NCI-H460 (cell line): Measurements from ENCODE around the gene DENND6A. TPM values are rescaled to one million over a fixed set of nuclear protein-coding genes. Genes with fewer than 3 reads are reported as not detected.
A peak's percentile ranks its signal among the peaks of the same experiment; 100 is the strongest.
"Not testable (repeated sequence)": the region's sequence is repeated elsewhere in the genome, so short reads cannot be mapped to it uniquely, and the experiment has no call there.

Experiments used
- DNase-seq: peaks from one replicate; pipeline ENCODE4 v3.0.0-alpha.2; 2016; ENCODE audit warnings: low read depth; ENCODE audit errors: extremely low read depth
- polyA plus RNA-seq: library from polyadenylated mRNA; depleted of rRNA; stranded (reverse); fragments of >200 nt; gene quantifications from 2 replicates; pipeline ENCODE4 v1.2.3, GENCODE V29; 2014; cell fraction: nucleus; rRNA removed
- total RNA-seq: library from RNA; depleted of rRNA; stranded (reverse); fragments of >200 nt; shearing (Covaris generic); gene quantifications from 2 replicates; pipeline ENCODE4 v1.2.3, GENCODE V29; 2014; rRNA removed

Gene DENND6A
- total RNA-seq, result 32.1 and 37.1 TPM in 2 replicates
- 12.3 and 17.7 TPM in 2 replicates for polyA plus RNA-seq

GRCh38 chr3:57692396-57693147 lies at the start of gene DENND6A:
TSS of gene DENND6A (minus strand) at chr3:57693077. CDS start at chr3:57693018, 59 bp downstream.
- DNase-seq, result peak; percentile 56

- no peak for DNase-seq
Observed at GRCh38 chr3:57740027-57740426, 47.1 kb upstream of the DENND6A start.

- DNase-seq, result no peak
Observed at GRCh38 chr3:57738391-57738790, 45.5 kb upstream of the DENND6A start.

- no peak for DNase-seq
Observed at GRCh38 chr3:57737840-57738239, 45.0 kb upstream of the DENND6A start.

- DNase-seq, result no peak
Observed at GRCh38 chr3:57735405-57735804, 42.5 kb upstream of the DENND6A start.

- no peak for DNase-seq
Observed at GRCh38 chr3:57733790-57734189, 40.9 kb upstream of the DENND6A start.

GRCh38 chr3:57731311-57731710 lies 38.4 kb upstream of the DENND6A start:
- no peak for DNase-seq

- no peak for DNase-seq
Observed at GRCh38 chr3:57730682-57731081, 37.8 kb upstream of the DENND6A start.

- no peak for DNase-seq
Observed at GRCh38 chr3:57729334-57730045, 36.6 kb upstream of the DENND6A start.

- no peak for DNase-seq
Observed at GRCh38 chr3:57727106-57727505, 34.2 kb upstream of the DENND6A start.

GRCh38 chr3:57726397-57726796 lies 33.5 kb upstream of the DENND6A start:
- DNase-seq, result no peak

- DNase-seq, result no peak
Observed at GRCh38 chr3:57718118-57718517, 25.2 kb upstream of the DENND6A start.

- no peak for DNase-seq
Observed at GRCh38 chr3:57717205-57717868, 24.5 kb upstream of the DENND6A start.

- no peak for DNase-seq
Observed at GRCh38 chr3:57715686-57716085, 22.8 kb upstream of the DENND6A start.

GRCh38 chr3:57709559-57709958 lies 16.7 kb upstream of the DENND6A start:
- DNase-seq, result no peak

- no peak for DNase-seq
Observed at GRCh38 chr3:57709031-57709430, 16.2 kb upstream of the DENND6A start.

GRCh38 chr3:57706462-57706861 lies 13.6 kb upstream of the DENND6A start:
- no peak for DNase-seq

- DNase-seq, result not testable (repeated sequence)
Observed at GRCh38 chr3:57705351-57705750, 12.5 kb upstream of the DENND6A start.

- DNase-seq, result no peak
Observed at GRCh38 chr3:57701781-57702180, 8.9 kb upstream of the DENND6A start.

GRCh38 chr3:57700737-57701136 lies 7.9 kb upstream of the DENND6A start:
- no peak for DNase-seq

GRCh38 chr3:57699591-57699990 lies 6.7 kb upstream of the DENND6A start:
- DNase-seq, result no peak
